Measurements from ENCODE around the gene GAREM2. TPM values are rescaled to one million over a fixed set of nuclear protein-coding genes. Genes with fewer than 3 reads are reported as not detected.

Gene GAREM2
- total RNA-seq, 2 experiments from 2014 or later = 2.2 to 2.7 TPM

DNA sequence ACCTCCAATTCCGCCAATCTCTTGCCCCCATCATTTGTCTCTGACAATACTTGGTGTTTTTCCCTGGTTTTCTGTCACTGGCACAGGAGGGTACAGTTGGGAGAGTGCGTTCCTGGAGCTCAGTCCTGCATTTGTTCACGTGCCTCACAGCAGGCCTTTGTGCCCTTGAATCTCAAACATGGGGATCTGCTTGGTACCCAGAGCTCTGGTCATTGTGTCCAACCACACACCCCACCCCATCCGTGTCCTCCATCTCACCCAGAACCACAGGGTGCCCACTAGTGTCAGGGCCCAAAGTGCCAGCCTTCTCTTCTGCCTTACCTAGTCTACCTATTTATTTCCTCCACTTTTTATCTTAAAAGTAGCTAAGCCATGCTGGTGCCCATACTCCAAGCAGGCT, 16.2 kb downstream of the GAREM2 start:
- Mint-ChIP-seq H3K27me3 (no peaks in the 10 kb centered on the region), H3K36me3 (ENCODE audit: low read depth) (peaks cover 10% of the 10 kb centered on the region), H3K4me3 (no peak overlapping the region), H3K27ac (no peak overlapping the region), H3K4me1 (ENCODE audit: low read depth) (peaks cover 7% of the 10 kb centered on the region), H3K9me3 (no peaks in the 10 kb centered on the region)
- intact Hi-C loops (cut with micrococcal nuclease) = no loop called here
- DNase-seq = no peak
- ChIA-PET POLR2A (interaction anchor here (0.7 to 1.3 kb wide), 2 partner anchors 14 to 17 kb away, joined by 3 to 4 read pairs; partner anchors contain the start of gene GAREM2), CTCF (interaction anchor here (0.5 to 1.2 kb wide), 2 partner anchors 9 to 491 kb away, joined by 3 to 4 read pairs; no protein-coding TSS in a partner anchor)
- TF ChIP-seq, protein P1, sequence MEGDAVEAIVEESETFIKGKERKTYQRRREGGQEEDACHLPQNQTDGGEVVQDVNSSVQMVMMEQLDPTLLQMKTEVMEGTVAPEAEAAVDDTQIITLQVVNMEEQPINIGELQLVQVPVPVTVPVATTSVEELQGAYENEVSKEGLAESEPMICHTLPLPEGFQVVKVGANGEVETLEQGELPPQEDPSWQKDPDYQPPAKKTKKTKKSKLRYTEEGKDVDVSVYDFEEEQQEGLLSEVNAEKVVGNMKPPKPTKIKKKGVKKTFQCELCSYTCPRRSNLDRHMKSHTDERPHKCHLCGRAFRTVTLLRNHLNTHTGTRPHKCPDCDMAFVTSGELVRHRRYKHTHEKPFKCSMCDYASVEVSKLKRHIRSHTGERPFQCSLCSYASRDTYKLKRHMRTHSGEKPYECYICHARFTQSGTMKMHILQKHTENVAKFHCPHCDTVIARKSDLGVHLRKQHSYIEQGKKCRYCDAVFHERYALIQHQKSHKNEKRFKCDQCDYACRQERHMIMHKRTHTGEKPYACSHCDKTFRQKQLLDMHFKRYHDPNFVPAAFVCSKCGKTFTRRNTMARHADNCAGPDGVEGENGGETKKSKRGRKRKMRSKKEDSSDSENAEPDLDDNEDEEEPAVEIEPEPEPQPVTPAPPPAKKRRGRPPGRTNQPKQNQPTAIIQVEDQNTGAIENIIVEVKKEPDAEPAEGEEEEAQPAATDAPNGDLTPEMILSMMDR (IDR thresholded peaks at IDR 0.05) = no peak
- ATAC-seq = no peak

DNA sequence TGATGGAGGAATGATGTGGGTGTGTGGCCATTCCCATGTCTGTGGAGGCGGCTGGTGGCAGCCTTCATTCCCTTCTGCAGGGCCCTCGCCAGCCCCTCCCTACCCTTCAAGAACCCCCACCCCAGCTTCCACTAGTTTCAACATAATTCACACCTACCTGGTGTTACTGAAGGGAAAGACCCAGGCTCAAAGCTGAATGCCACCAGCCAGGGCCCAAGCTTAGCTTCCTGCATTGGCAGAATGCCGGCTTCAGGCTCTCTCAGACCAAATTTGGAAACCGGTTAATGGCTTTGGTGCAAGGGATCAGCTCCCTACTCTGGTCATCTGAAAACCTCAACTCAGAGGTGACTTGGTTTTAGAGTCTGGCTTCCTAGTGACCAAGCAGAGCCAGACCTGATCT, 16.9 kb downstream of the GAREM2 start:
- H3K27ac Mint-ChIP-seq = no peak overlapping the region
- peaks cover 12% of the 10 kb centered on the region for H3K36me3 Mint-ChIP-seq (ENCODE audit: low read depth)
- no peaks in the 10 kb centered on the region for H3K9me3 Mint-ChIP-seq
- POLR2A ChIA-PET = interaction anchor here (1.3 kb wide), 1 partner anchor 17 kb away, joined by 3 read pairs; the partner anchor contains the start of gene GAREM2
- no peak for DNase-seq
- H3K27me3 Mint-ChIP-seq = no peaks in the 10 kb centered on the region
- TF ChIP-seq, protein P1 (IDR thresholded peaks at IDR 0.05) = no peak
- peaks cover 7% of the 10 kb centered on the region for H3K4me1 Mint-ChIP-seq (ENCODE audit: low read depth)
- intact Hi-C loops (cut with micrococcal nuclease) = no loop called here
- CTCF ChIA-PET = no interaction called here
- ATAC-seq = no peak
- no peak overlapping the region for H3K4me3 Mint-ChIP-seq

DNA sequence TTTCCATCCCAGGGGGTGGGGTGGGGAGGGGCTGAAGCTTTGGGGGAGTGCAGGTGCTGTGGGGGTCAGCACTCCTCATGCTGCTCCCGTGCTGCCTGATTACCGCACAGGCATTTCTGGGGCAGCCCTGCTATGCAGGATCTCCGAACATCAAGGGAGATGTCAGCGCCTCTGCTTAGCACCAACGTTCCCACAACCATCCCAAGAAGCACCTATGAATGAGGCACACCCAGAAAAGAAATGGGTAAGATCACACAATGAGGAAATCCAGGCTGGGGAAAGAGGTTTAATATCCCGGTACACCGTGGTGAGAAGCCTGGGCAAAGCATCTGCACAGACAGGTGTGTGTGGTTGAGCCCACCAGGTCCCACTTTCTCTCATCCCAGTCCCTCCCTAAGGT, 17.5 kb downstream of the GAREM2 start:
- ChIA-PET POLR2A (no interaction called here), CTCF (no interaction called here)

DNA sequence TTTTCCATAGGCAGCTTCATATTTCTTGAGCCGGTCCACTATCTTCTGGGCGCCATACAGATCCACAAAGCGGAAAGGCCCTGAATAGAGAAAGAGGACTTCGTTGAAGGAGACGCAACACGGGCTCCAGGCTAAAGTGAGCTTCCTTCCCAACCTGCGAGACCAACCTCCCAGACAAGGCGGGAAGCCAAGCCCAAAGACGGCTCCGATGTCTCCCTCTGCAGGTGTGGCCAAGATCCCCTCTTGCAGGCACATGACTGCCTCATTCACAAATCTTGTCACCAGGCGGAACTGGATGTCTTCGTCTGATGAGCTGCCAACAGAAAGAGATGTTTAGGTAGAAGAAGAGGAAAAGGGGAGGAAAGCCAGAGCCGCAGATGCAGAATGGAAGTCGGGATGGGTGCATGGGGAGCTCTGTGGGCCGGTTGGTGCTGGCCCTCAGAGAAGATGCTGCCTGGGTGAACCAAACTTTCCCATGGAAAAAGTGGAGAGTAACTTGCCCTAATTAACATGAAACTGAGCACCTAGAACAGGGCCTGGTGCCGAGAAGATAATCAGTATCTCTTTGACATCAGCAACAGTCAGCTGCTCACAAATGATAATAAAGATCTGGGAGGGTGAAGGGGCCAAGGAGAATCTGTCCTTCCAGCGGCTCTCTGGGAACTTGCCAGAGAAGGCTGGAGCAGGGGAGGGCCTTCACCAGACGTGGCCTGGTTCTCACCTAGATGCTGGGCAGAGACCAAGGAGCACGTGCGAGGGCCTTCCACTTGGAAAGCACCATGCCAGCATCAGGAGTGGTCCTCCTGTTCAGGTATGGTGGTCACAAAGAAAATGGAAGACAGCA, 18.6 kb downstream of the GAREM2 start:
- intact Hi-C loops (cut with micrococcal nuclease) = no loop called here
- H3K27ac Mint-ChIP-seq = no peak overlapping the region
- no peaks in the 10 kb centered on the region for H3K9me3 Mint-ChIP-seq
- DNase-seq (no peak), ATAC-seq (no peak)
- no peaks in the 10 kb centered on the region for H3K4me1 Mint-ChIP-seq (ENCODE audit: low read depth)
- H3K4me3 Mint-ChIP-seq = no peak overlapping the region
- POLR2A ChIA-PET = interaction anchor here (0.6 to 1.4 kb wide), 2 partner anchors 11 to 80 kb away, joined by 4 to 5 read pairs; no protein-coding TSS in a partner anchor
- no peaks in the 10 kb centered on the region for H3K27me3 Mint-ChIP-seq
- TF ChIP-seq, protein P1 (IDR thresholded peaks at IDR 0.05) = no peak
- peaks cover 18% of the 10 kb centered on the region for H3K36me3 Mint-ChIP-seq (ENCODE audit: low read depth)
- CTCF ChIA-PET = no interaction called here

More for the DNA sequence above, 17.5 kb downstream of the GAREM2 start:
- DNase-seq (no peak), ATAC-seq (no peak)
- TF ChIP-seq, protein P1 (IDR thresholded peaks at IDR 0.05) = no peak
- H3K36me3 Mint-ChIP-seq (ENCODE audit: low read depth) = peaks cover 17% of the 10 kb centered on the region
- H3K27me3 Mint-ChIP-seq = no peaks in the 10 kb centered on the region
- intact Hi-C loops (cut with micrococcal nuclease) = no loop called here
- no peaks in the 10 kb centered on the region for H3K9me3 Mint-ChIP-seq
- H3K4me3 Mint-ChIP-seq = no peak overlapping the region
- peaks cover 4% of the 10 kb centered on the region for H3K4me1 Mint-ChIP-seq (ENCODE audit: low read depth)
- H3K27ac Mint-ChIP-seq = no peak overlapping the region

DNA sequence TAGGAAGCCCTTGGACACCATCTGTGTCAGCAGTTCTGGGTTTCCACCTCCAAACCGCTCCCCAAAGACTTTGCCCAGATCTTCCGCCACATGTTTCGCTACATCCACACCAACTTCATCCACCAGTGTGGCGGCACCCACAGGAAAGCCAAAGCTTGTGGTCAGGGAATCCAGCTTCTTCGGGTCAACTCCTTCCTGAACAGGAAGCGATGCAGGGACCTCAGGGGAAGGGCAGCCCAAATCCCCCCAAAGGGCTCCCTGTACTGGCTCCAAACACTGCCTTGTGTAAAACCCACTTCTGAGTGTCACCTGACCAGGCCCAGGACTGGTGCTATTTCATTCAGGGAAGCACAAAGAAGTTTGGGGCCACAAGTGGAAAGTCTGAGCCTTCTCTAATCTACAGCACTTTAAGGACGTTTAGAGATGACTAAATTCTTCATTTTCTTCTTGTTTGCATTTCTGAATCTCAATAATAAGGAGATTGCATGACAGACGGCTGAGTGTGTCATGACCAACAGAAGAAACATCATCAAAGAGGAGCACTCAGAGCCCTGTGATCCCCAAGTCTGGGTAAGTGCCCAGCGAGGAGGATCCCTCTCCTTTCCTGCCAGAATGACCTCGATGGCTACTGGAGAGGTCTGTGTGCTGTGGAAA, 20.8 kb downstream of the GAREM2 start:
- CTCF ChIA-PET = interaction anchor here (3.3 kb wide), 1 partner anchor 9 kb away, joined by 12 read pairs; no protein-coding TSS in a partner anchor
- no peaks in the 10 kb centered on the region for H3K27me3 Mint-ChIP-seq
- no peaks in the 10 kb centered on the region for H3K4me1 Mint-ChIP-seq (ENCODE audit: low read depth)
- POLR2A ChIA-PET = no interaction called here
- ATAC-seq (peak; percentile 24), DNase-seq (no peak)
- peak overlapping the region; percentile 36 for H3K27ac Mint-ChIP-seq
- H3K36me3 Mint-ChIP-seq (ENCODE audit: low read depth) = peaks cover 27% of the 10 kb centered on the region
- no peak overlapping the region for H3K4me3 Mint-ChIP-seq
- TF ChIP-seq, protein P1 (IDR thresholded peaks at IDR 0.05) = no peak
- no peaks in the 10 kb centered on the region for H3K9me3 Mint-ChIP-seq
- intact Hi-C loops (cut with micrococcal nuclease) = no loop called here
